SKM-1 treated with dmso at 0.1 percent for 144 hours (cell line): ENCODE data around the gene NTMT1.
A peak's percentile ranks its signal among the peaks of the same experiment; 100 is the strongest.
"Not testable (repeated sequence)": the region's sequence is repeated elsewhere in the genome, so short reads cannot be mapped to it uniquely, and the experiment has no call there.

Experiments
- DNase-seq: peaks from one replicate; lab custom pipeline; 2025; ENCODE audit not compliant: unreplicated experiment; lab: John Stamatoyannopoulos, UW

Gene NTMT1

GRCh38 chr9:129626079-129626624 is at the start of gene NTMT1:
Gene NTMT1 (plus strand): TSS chr9:129626163. CDS start chr9:129632704, 6,541 bp downstream.
- peak; percentile 82 for DNase-seq

DNA sequence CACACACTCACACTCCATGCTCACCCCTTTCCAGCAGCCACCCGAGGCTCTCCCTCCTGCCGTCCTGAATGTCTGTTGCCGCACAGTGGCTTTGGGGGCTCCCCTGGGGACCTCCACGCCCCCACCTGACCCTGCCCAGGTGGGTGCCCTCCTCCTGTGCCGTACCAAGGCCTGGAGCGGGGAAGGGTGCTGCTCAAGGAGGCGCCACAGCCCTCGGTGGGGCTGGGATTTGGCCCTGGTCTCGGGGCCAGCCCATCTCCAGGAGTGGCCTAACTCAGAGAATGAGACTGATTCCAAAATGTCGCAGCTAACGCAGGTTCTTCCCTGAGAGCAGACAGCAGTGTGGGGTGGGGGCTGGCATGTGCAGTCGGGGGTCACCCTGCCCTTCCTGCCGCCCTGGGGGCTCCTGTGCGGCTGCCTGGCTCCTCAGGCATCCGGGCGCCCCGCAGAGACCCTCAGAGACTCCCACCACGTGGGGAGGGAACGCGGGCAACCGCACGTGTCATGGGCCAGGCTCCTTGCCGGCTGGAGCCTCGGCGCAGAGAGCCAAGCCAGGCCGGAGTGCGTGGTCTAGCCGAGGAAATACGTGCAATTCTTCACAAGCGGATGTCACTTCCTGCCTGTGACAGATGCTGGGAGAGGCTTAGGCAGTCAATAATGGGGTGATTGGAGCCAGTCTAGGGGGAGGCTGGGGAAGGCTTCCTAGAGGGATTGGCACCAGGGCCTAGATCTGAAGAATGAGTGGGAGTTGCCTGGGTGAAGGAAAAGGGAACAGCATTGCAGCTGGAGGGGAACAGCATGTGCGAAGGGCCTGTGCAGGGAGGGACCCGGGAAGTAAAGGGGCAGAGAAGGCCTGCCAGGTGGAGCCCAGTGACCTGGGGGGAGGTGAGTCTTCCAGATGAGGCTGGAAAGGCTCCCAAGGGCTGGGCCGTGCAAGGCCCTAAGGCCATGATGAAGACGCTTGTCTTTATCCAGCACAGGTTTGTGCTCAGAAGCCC is 49.1 kb upstream of the NTMT1 start:
- DNase-seq = no peak

DNA sequence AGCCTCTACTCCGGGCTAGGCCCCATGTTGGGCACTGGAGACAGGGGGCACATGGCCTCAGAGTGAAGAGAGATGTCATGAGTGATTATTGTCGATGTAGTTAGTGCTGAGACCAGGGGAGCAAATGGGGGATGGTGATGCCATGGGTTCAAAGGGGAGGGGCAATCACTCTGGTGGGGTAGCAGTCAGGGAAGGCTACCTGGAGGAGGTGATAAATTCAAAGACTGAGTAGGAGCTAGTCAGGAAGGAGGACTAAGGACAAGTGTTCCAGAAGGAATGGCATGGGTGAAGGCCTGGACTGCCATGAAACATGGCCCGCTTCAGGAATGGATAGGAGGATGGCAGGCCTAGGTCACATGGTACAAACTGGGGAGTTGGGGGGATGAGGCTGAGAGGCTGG is 46.7 kb upstream of the NTMT1 start:
- DNase-seq = no peak

DNA sequence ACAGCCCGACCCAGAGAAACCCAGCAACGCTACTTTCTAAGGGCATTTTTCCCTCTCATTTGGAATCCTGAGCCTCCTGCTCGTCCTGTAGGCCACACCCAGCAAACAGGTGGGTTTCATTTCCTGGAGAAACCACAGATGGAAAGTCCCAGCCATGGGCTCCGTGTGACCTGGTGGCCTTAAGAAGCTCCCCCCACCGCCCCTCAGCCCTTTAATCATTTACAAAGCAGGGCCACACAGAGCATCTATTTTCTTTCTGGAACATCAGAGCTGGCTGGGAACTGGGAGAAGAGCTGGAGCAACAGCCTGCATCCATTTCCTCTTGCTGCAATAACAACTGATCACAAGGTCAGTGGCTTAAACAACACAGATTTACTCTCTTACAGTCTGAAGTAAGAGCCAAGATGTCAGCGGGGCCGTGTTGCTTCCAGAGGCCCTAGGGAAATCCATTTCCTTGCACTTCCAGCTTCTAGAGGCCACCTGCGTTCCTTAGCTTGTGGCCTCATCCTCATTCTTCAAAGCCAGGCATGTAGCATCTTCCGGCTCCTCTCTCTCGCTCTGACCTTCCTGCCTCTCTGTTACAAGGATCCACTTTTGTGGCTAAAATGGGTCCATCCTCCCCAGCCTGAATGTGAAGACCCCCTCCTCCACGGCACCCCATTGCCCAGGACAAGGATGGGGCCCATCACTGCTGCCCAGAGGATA is 45.6 kb upstream of the NTMT1 start:
- no peak for DNase-seq

DNA sequence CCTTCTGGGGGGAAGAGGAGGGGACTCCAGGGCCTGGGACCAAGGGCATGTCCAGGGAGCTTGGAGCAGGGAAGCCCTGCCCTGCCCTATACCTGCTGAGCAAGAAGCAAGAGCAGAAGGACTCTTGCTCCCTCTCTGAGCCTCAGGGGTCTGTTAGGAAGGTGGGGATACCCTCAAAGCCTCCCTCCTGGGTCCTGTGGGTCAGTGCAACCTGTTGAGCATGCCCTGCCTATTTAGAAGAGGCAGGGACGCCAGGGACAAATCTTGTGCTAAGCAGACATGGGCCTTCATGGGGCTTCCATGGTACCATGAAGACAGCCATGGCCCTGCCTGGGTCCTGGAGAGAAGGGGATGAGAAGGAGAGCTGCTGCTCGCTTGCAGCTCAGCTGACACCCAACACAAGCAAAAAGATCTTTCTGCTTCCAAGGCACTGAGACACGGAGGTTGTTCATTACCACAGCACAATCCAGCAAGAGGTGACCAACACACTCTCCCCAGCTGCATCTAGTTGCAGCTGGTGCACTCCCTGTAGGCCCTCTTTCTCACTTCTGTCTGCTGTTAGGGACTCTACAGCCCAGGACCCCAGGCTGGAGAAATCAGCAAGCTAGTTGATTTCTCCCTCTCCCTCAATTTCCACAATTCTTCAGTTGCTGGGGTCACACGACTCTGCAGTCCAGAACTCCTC is 44.3 kb upstream of the NTMT1 start:
- no peak for DNase-seq

GRCh38 chr9:129582855-129583254 is 43.1 kb upstream of the NTMT1 start:
- no peak for DNase-seq

GRCh38 chr9:129583308-129584038 is 42.5 kb upstream of the NTMT1 start:
- DNase-seq = peak; percentile 63

- peak; percentile 87 for DNase-seq
Measured at GRCh38 chr9:129584136-129584535, 41.8 kb upstream of the NTMT1 start.

DNA sequence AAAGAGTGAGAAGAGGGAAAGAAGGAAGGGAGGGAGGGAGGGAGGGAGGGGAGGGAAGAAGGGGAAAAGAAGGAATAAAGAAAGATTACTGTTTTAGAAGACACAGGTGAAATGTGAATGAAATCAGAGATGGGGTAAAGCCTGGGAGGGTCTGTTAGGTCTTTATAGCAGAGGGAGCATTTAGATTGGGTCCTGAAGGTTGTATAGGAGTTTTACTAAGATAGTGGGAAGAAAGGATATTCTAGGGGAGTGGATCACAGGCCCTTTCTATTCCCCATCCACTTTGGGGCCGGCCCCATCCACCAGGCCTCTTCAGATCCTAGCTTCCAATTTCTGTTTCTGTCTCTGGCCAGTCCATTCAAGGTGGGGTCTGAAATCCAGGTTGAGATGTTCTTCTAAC is 40.6 kb upstream of the NTMT1 start:
- DNase-seq = no peak

DNA sequence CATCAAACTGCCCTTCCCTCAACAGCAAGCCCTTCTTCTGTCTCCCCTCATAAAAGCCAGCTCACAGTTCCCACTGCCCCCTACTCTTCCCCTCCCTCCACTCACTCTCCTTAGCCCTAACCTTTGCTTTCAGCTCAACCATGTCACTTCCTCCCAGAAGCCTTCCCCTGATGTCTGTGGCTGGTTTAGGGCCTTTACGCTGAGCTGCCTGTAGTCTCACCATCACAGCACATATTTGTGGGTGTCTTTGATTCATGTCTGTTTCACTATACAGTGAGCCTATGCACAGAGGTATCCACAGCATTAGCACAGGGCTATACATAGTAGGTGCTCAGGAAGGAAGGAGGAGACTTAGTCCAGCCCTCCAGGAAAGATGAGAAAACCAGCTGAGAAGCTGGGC is 39.7 kb upstream of the NTMT1 start:
- no peak for DNase-seq

DNA sequence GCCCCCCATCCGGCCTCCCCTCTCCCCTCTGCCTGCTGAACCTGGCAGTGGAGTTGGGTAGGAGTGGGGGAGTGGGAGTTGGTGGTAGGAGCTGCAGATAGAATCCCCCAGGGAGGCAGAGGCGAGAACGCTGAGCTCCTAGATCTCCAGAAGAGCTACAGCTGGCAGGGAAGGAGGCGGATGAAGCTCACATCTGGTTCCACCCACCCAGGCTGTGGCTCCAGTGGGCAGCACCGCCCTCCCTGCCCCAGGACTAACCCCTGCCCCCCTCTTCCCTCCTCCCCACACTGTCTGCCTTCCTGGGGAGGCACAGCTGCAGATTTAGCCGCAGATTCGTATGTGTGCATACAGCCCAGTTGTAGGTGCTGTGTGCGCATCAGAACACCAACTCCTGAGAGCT is 39.3 kb upstream of the NTMT1 start:
- no peak for DNase-seq

DNA sequence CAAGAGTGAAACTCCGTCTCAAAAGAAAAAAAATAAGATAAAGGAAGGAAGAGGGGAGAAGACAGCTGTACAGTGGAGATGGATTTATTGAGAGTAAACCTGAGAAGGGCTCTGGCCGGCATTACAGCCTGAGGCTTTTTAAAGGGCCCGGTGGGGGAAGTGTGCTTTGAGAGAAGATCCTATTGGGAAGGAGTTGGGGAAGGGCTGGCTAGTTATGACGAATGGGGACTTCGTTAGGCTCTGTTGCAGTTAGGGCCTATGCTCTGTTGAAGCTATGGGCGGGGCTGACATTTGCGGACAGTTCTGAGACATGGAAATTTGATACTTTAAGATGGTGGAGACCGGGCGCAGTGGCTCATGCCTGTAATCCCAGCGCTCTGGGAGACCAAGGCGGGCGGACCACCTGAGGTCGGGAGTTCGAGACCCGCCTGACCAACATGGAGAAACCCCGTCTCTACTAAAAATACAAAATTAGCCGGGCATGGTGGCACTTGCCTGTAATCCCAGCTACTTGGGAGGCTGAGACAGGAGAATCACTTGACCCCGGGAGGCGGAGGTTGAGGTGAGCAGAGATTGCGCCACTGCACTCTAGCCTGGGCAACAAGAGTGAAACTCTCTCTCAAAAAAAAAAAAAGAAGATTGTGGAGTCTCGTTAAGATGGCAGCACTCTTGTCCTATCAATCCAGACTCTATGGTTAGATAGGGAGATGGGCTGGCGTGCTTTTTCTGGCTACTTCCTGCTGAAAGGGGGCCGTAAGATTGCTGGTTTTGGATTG is 38.3 kb upstream of the NTMT1 start:
- no peak for DNase-seq

- DNase-seq = no peak
Measured at GRCh38 chr9:129590466-129590865, 35.5 kb upstream of the NTMT1 start.

DNA sequence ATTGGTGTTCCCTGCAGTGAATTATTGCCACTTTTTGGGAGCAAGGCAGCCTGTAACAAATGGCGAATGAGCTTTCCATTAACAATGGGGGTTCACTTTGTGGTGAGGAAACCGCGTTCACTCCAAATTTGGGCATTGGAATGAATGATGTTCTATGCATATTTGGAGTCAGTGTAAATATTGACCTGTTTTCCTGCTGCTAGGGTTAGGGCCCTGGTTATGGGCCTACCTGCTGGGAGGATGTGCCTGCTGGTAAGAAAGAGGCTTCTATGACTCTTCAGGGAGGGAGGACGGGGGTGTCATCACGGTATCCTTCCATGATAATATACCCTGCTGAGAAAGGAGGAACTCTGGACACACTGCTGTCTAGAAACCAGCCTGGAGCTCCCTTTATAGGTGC is 34.0 kb upstream of the NTMT1 start:
- no peak for DNase-seq

DNA sequence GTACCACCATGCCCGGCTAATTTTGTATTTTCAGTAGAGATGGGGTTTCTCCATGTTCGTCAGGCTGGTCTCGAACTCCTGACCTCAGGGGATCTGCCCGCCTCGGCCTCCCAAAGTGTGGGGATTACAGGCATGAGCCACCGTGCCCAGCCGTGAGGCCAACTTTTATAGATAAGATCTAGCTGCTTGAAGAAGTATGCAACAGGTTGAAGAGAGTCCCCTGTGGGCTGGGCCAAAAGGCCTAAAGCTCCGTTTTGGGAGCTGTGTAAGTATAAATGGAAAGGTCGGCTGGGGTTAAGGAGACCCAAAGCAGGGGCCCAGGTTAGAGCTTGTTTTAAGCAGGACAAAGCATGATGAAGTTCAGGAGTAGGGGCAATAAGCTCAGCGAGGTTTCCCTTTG is 33.2 kb upstream of the NTMT1 start:
- not testable (repeated sequence) for DNase-seq

- DNase-seq = no peak
Measured at GRCh38 chr9:129594632-129595031, 31.3 kb upstream of the NTMT1 start.

DNA sequence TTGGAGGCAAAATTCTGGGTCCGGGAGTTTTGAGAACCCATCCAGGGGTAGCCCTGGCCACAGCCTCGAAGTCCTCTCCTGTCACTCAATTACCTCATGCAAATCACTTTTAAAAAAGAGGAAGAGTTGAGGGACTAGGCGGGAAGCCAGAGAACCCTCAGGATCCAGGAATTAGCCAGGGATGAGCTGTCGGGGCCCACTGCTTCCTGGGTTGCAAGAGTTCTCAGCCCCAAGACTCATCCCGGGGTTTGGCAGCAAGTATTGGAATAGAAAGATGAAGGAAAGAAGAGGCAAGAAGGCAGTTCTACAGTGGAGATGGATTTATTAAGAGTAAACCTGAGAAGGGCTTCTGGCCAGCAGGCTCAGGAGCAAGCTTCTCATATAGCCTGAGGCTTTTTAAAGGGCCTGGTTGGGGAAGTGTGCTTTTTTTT is 30.6 kb upstream of the NTMT1 start:
- DNase-seq = peak; percentile 17

- DNase-seq = peak; percentile 80
Measured at GRCh38 chr9:129595903-129596540, 29.9 kb upstream of the NTMT1 start.
